Osteoblast (primary cell): ENCODE results near the gene CAB39L. TPM values are rescaled to one million over a fixed set of nuclear protein-coding genes. Genes with fewer than 3 reads are reported as not detected.
A peak's percentile ranks its signal among the peaks of the same experiment; 100 is the strongest.

Source experiments
- DNase-seq: peaks from one replicate; pipeline ENCODE4 v3.0.0; 2011; ENCODE audit warnings: low spot score, mixed read lengths; ENCODE audit not compliant: insufficient read length; ENCODE audit errors: missing footprints
- H2AFZ ChIP-seq: 2 replicates; pipeline ENCODE4 v1.6.0; 2011; ENCODE audit warnings: mild to moderate bottlenecking, low read length
- H3K27ac ChIP-seq: 2 replicates; pipeline ENCODE4 v1.5.1; 2011; ENCODE audit warnings: mild to moderate bottlenecking, low read depth, low read length, moderate library complexity
- H3K27me3 ChIP-seq: 2 replicates; pipeline ENCODE4 v1.6.0; 2012; ENCODE audit warnings: mild to moderate bottlenecking, control low read depth, inconsistent platforms, low read length, moderate library complexity; ENCODE audit not compliant: insufficient read depth
- H3K36me3 ChIP-seq: 2 replicates; pipeline ENCODE4 v1.5.1; 2011; ENCODE audit warnings: mild to moderate bottlenecking, low read length, control low read depth, moderate library complexity; ENCODE audit not compliant: insufficient read depth
- H3K4me1 ChIP-seq: 2 replicates; pipeline ENCODE4 v1.5.1; 2011; ENCODE audit warnings: mild to moderate bottlenecking, low read length, control low read depth, moderate library complexity; ENCODE audit not compliant: insufficient read depth
- H3K4me2 ChIP-seq: 2 replicates; pipeline ENCODE4 v1.6.0; 2011; ENCODE audit warnings: mild to moderate bottlenecking, low read length; ENCODE audit not compliant: insufficient read depth
- H3K4me3 ChIP-seq: fragments of 200-600 bp; sonication (generic); 3 replicates; pipeline ENCODE4 v1.5.1; 2012; ENCODE audit warnings: mild to moderate bottlenecking, low read length, inconsistent platforms; ENCODE audit not compliant: insufficient read depth
- H3K79me2 ChIP-seq: 2 replicates; pipeline ENCODE4 v1.6.0; 2012; ENCODE audit warnings: mild to moderate bottlenecking, low read length, control low read depth, inconsistent platforms; ENCODE audit not compliant: insufficient read depth
- H3K9me3 ChIP-seq: 2 replicates; pipeline ENCODE4 v1.5.1; 2011; ENCODE audit warnings: low read depth, low read length, control low read depth
- H4K20me1 ChIP-seq: 2 replicates; pipeline ENCODE4 v1.6.0; 2012; ENCODE audit warnings: mild to moderate bottlenecking, low read length, control low read depth; ENCODE audit not compliant: insufficient read depth
- CTCF ChIP-seq: IDR thresholded peaks from 2 replicates; pipeline ENCODE4 v1.5.1; 2011; ENCODE audit warnings: mild to moderate bottlenecking, low read depth, low read length, moderate library complexity; ENCODE audit errors: extremely low read depth
- total RNA-seq: library from RNA; depleted of rRNA; stranded (reverse); fragments of >200 nt; gene quantifications from 2 replicates; pipeline ENCODE4 v1.2.3, GENCODE V29; 2012

CAB39L gene
- total RNA-seq, 1 donor = 12.3 TPM

GRCh38 chr13:49472186-49472585 is 28.3 kb upstream of the CAB39L start:
- no peaks in the 10 kb centered on the region for H3K27me3 ChIP-seq
- TF ChIP-seq CTCF = no peak
- peak; percentile 36 for DNase-seq

GRCh38 chr13:49466292-49466838 is 22.5 kb upstream of the CAB39L start:
- DNase-seq = no peak
- Histone ChIP-seq H3K36me3 (peaks cover 11% of the 10 kb centered on the region), H3K27ac (no peak overlapping the region), H3K4me2 (no peak overlapping the region), H3K79me2 (no peaks in the 10 kb centered on the region), H4K20me1 (no peaks in the 10 kb centered on the region), H2AFZ (no peak overlapping the region), H3K27me3 (no peaks in the 10 kb centered on the region), H3K4me1 (no peaks in the 10 kb centered on the region), H3K9me3 (peaks cover 3% of the 10 kb centered on the region), H3K4me3 (no peak overlapping the region)
- TF ChIP-seq CTCF = no peak

More at GRCh38 chr13:49472186-49472585, 28.3 kb upstream of the CAB39L start:
- Histone ChIP-seq H3K4me1 (no peaks in the 10 kb centered on the region), H3K79me2 (no peaks in the 10 kb centered on the region), H2AFZ (no peak overlapping the region), H3K4me3 (no peak overlapping the region), H3K4me2 (no peak overlapping the region), H4K20me1 (no peaks in the 10 kb centered on the region), H3K9me3 (no peaks in the 10 kb centered on the region), H3K36me3 (peaks cover 13% of the 10 kb centered on the region), H3K27ac (no peak overlapping the region)

GRCh38 chr13:49464621-49465325 is 20.9 kb upstream of the CAB39L start:
- Histone ChIP-seq H3K4me3 (no peak overlapping the region), H3K27me3 (no peaks in the 10 kb centered on the region), H3K27ac (no peak overlapping the region), H3K36me3 (peaks cover 11% of the 10 kb centered on the region), H3K9me3 (peaks cover 3% of the 10 kb centered on the region), H3K79me2 (no peaks in the 10 kb centered on the region), H3K4me1 (no peaks in the 10 kb centered on the region), H4K20me1 (no peaks in the 10 kb centered on the region), H3K4me2 (no peak overlapping the region), H2AFZ (no peak overlapping the region)
- no peak for TF ChIP-seq CTCF
- DNase-seq = no peak

GRCh38 chr13:49464085-49464484 is 20.2 kb upstream of the CAB39L start:
- H4K20me1 ChIP-seq = no peaks in the 10 kb centered on the region
- no peak overlapping the region for H2AFZ ChIP-seq
- no peak overlapping the region for H3K4me2 ChIP-seq
- no peaks in the 10 kb centered on the region for H3K79me2 ChIP-seq
- H3K36me3 ChIP-seq = peaks cover 11% of the 10 kb centered on the region
- H3K4me1 ChIP-seq = no peaks in the 10 kb centered on the region
- H3K4me3 ChIP-seq = no peak overlapping the region
- no peaks in the 10 kb centered on the region for H3K27me3 ChIP-seq
- no peak for TF ChIP-seq CTCF
- DNase-seq = no peak
- no peak overlapping the region for H3K27ac ChIP-seq
- H3K9me3 ChIP-seq = peaks cover 3% of the 10 kb centered on the region
